SJCRH30 (cell line): ENCODE measurements around the gene RPL41. TPM values are rescaled to one million over a fixed set of nuclear protein-coding genes. Genes with fewer than 3 reads are reported as not detected.
"Not testable (repeated sequence)": the region's sequence is repeated elsewhere in the genome, so short reads cannot be mapped to it uniquely, and the experiment has no call there.

Experiments
- DNase-seq, 2 experiments: peaks; one replicate each; pipeline ENCODE4 v3.0.0-alpha.2; 2015 to 2020
- H3K27ac ChIP-seq: fragments of 250-450 bp; sonication (Bioruptor Pico); 2 replicates; pipeline ENCODE4 v1.5.1; 2020; ENCODE audit warnings: mild to moderate bottlenecking, moderate library complexity
- H3K27me3 ChIP-seq: fragments of 250-450 bp; sonication (Bioruptor Pico); 2 replicates; pipeline ENCODE4 v1.5.1; 2020; ENCODE audit warnings: mild to moderate bottlenecking, moderate library complexity
- H3K36me3 ChIP-seq: fragments of 250-450 bp; sonication (Bioruptor Pico); 2 replicates; pipeline ENCODE4 v1.5.1; 2020; ENCODE audit warnings: mild to moderate bottlenecking, moderate library complexity
- H3K4me1 ChIP-seq: fragments of 250-450 bp; sonication (Bioruptor Pico); 2 replicates; pipeline ENCODE4 v1.5.1; 2020; ENCODE audit warnings: mild to moderate bottlenecking, moderate library complexity
- H3K4me3 ChIP-seq: fragments of 250-450 bp; sonication (Bioruptor Pico); 2 replicates; pipeline ENCODE4 v1.5.1; 2020; ENCODE audit warnings: mild to moderate bottlenecking, moderate library complexity
- H3K9me3 ChIP-seq: fragments of 250-450 bp; sonication (Bioruptor Pico); replicated peaks from 2 replicates; pipeline ENCODE4 v1.5.1; 2020; ENCODE audit warnings: mild to moderate bottlenecking, moderate library complexity
- total RNA-seq: library from RNA; depleted of rRNA; stranded (reverse); fragments of >200 nt; shearing (Covaris generic); gene quantifications from 2 replicates; pipeline ENCODE4 v1.2.3, GENCODE V29; 2014; rRNA removed

Gene RPL41
- 5,544 and 5,661 TPM in 2 replicates for total RNA-seq

DNA sequence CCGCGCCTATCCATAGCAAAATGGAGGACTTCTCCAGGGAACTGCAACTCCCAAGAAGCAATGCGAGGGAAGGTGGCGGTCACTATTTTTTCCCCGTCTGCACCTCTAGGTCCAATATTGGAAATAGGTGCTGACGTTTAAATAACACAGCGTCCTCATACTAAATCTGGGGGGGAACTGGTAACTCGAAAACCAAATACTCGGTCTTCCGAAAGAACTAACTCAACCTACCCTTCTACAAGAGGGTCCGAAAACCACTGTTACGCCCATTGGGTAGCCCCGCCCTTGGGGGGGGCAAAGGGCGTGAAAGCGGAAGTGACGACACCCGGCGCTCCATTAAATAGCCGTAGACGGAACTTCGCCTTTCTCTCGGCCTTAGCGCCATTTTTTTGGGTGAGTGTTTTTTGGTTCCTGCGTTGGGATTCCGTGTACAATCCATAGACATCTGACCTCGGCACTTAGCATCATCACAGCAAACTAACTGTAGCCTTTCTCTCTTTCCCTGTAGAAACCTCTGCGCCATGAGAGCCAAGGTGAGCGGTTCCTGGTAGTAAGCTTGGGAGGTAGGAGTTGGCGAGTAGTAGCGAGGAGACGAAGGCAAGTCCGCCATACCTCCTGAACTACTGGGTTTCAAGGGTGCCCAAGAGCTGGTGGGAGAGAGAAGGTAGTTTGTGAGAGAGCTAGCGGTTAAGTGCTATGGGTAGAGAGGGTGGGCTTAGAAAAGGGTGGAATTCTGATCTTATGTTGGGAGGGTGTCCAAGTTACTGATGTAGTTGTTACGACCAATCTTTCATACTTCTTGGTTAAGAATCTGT is at the start of gene RPL41:
RPL41 (plus strand) TSS at position 367 of the 815 bp plus-strand sequence.
- Histone ChIP-seq H3K4me3 (peak within 1 kb of the TSS; percentile 73), H3K36me3 (peaks cover 32% of the 10 kb centered on the region), H3K27me3 (no peaks in the 10 kb centered on the region; the same call in 1 of the 2 replicates), H3K9me3 (no peaks in the 10 kb centered on the region), H3K27ac (peak within 1 kb of the TSS; percentile 93), H3K4me1 (peaks cover 21% of the 10 kb centered on the region)
- peak; percentile 92 to 97 for DNase-seq

DNA sequence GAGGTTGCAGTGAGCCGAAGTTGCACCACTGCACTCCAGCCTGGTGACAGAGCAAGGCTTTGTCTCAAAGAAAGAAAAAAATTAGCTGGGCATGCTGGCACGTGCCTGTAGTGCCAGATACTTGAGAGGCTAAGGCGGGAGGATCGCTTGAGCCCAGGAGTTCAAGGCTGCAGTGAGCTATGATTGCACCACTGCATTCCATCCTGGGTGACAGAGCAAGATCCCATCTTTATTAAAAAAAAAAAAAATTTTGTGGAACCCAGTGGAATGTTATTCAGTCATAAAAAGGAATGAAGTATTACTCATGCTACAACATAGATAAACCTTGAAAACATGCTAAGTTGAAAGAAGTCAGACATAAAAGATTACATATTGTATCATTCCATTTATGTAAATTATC is 44.8 kb upstream of the RPL41 start:
- Histone ChIP-seq H3K4me3 (no peak overlapping the region), H3K36me3 (no peaks in the 10 kb centered on the region), H3K9me3 (no peaks in the 10 kb centered on the region), H3K4me1 (no peaks in the 10 kb centered on the region), H3K27me3 (no peaks in the 10 kb centered on the region), H3K27ac (no peak overlapping the region)
- DNase-seq, result no peak

- no peak overlapping the region for H3K27ac ChIP-seq
- DNase-seq, result no peak
- no peaks in the 10 kb centered on the region for H3K9me3 ChIP-seq
- H3K4me3 ChIP-seq, result no peak overlapping the region
- no peaks in the 10 kb centered on the region for H3K27me3 ChIP-seq
- H3K36me3 ChIP-seq, result no peaks in the 10 kb centered on the region
- H3K4me1 ChIP-seq, result no peaks in the 10 kb centered on the region
Observed at GRCh38 chr12:56074396-56074795, 42.0 kb upstream of the RPL41 start.

GRCh38 chr12:56077966-56078365 is 38.5 kb upstream of the RPL41 start:
- H3K36me3 ChIP-seq, result not testable (repeated sequence)

DNA sequence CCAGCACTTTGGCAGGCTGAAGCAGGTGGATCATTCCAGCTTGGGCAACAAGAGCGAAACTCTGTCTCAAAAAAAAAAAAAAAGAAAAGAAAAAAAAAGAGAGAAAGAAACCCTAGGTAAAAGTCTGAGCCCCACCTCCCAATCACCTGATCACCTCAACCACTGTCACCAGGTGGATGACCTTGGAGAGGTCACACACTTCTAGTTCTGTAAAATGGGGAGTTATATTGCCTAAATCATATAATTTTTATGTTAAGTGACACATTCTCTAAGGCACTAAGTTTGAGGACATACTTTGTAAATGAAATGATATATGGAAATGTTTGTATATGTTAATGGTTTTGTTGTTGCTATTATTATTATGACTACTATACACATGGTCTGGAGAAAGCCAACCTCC is 38.0 kb upstream of the RPL41 start:
- DNase-seq, result no peak
- H3K4me3 ChIP-seq, result peak overlapping the region; percentile 86
- H3K27ac ChIP-seq, result peak overlapping the region; percentile 97
- peaks cover 25% of the 10 kb centered on the region for H3K4me1 ChIP-seq
- no peaks in the 10 kb centered on the region for H3K9me3 ChIP-seq
- no peaks in the 10 kb centered on the region for H3K36me3 ChIP-seq
- no peaks in the 10 kb centered on the region for H3K27me3 ChIP-seq

More at GRCh38 chr12:56077966-56078365, 38.5 kb upstream of the RPL41 start:
- H3K9me3 ChIP-seq, DNase-seq, H3K4me3 ChIP-seq, H3K27me3 ChIP-seq, H3K27ac ChIP-seq: not testable (repeated sequence)
- H3K4me1 ChIP-seq, result peaks cover 22% of the 10 kb centered on the region

DNA sequence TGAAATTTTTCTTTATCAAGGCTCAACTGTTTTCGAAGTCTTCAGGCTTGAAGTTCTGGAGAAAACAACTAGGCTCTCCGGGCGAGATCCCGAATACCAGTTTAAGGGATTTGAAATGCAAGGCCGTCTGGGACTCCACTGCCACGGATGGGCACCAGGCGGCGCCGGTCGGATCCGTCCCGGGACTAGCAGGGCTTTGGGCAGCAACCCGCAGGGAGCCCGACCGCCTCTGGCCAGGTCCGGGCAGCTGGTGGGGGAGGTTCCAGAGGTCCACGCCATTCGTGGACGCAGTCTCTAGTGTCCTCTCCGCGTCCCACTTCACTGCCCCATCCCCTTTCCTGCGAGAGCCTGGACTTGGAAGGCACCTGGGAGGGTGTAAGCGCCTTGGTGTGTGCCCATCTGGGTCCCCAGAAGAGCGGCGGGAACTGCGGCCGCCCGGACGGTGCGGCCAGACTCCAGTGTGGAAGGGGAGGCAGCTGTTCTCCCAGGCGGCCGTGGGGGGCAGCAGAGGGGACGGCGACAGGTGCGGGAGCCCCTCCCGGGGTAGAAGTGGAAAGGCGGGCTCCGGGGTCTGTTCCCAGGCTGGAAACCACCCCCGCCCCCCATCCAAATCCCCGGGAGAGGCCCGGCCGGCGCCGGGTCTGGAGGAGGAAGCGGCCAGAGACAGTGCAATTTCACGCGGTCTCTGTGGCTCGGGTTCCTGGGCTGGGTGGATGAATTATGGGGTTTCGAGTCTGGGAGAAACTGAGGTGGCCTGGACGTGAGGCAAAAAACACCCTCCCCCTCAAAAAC is 37.3 kb upstream of the RPL41 start:
- DNase-seq, result peak; percentile 95 to 97
- H3K4me1 ChIP-seq, result peaks cover 25% of the 10 kb centered on the region
- H3K27ac ChIP-seq, result peak overlapping the region; percentile 97
- H3K27me3 ChIP-seq, result no peaks in the 10 kb centered on the region
- no peaks in the 10 kb centered on the region for H3K36me3 ChIP-seq
- no peaks in the 10 kb centered on the region for H3K9me3 ChIP-seq
- peak overlapping the region; percentile 86 for H3K4me3 ChIP-seq

- H3K4me3 ChIP-seq, result peak within 1 kb of the TSS; percentile 86
- H3K4me1 ChIP-seq, result peaks cover 25% of the 10 kb centered on the region
- peaks cover 3% of the 10 kb centered on the region; the same call in 1 of the 2 replicates for H3K36me3 ChIP-seq
- H3K9me3 ChIP-seq, result no peaks in the 10 kb centered on the region
- peak; percentile 87 to 90 for DNase-seq
- peak within 1 kb of the TSS; percentile 97 for H3K27ac ChIP-seq
- no peaks in the 10 kb centered on the region for H3K27me3 ChIP-seq
Observed at GRCh38 chr12:56079723-56080555, 36.5 kb upstream of the RPL41 start, which contains the start of gene ERBB3. ERBB3 (plus strand) TSS chr12:56080165; CDS start chr12:56080301, 136 bp downstream.

DNA sequence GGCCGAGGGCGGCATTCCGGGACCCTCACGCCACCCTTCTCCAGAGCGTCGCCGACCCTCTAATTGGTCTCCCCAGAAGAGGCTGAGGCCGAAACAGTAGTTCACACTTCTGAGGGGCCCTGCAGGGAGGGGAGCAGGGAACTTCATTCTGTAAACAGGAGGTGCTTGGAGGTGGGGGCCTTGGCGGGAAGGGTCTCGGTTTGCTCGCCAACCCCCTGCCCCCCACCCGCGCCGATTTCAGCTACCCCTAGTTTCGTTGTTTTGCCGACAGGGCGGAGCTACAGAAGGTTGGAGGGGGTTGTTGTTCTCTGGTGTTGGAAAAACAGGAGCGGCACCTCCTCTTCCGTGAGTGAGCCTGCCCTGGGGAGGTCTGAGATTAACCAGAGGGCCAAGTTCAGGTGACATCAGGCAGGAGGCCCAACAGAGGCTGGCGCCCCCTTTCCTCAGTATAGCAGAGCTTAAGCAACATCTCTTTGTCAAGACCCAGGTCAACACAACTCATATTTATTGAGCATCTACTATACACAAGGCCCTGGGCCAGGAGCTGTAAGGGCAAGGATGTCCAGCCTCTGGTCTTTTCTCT is 35.8 kb upstream of the RPL41 start:
- Histone ChIP-seq H3K36me3 (peaks cover 6% of the 10 kb centered on the region; the same call in 1 of the 2 replicates), H3K27me3 (no peaks in the 10 kb centered on the region), H3K27ac (peak overlapping the region; percentile 97), H3K9me3 (no peaks in the 10 kb centered on the region), H3K4me1 (peaks cover 25% of the 10 kb centered on the region), H3K4me3 (peak overlapping the region; percentile 86)
- DNase-seq, result peak; percentile 27 to 34

DNA sequence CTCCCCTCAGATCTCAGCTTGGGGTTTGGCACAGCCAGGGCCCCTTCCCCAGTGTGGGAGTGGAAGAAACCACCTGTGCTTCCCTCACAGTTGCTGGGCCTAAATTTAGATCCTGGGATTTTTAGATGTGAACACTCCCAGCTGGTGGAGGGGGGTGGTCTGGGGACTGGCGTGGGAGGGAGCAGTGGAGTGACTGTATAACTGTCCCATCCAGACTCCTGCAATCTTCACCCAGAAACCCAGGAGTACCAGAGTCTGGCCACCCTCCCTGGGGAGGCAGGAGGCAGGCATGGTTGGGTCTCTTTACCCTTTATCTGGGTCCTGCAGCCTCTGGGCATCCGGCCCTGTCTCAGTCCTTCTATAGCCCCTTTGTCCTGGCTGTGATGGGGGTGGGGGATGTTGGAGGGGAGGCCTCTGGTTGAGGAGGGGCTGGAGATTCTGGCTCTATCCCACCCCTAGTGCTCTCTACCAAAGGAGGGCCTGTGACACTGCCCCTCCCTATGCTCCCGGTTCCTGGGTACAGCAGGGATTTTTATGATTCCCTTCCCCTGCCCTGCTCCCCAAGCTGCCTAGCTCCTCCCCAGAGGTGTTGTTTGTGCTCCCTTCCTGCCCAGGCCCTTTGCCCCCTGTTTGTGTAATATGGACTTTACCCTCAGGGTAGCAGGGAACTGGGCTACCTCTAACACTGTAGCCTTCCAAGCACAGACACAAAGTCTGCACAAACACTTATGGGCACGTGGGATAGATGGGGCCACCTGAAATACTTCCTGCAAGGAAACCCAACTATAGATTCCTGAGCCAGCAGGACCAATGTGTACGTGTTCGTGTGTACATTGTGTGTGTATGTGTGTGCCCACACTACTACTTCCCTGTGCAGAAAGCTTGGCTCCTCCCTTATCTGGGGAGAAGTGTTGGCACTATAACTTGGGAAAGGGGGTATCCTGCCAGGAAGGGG is 34.8 kb upstream of the RPL41 start:
- Histone ChIP-seq H3K27ac (peak overlapping the region; percentile 18; the same call in 1 of the 2 replicates), H3K9me3 (no peaks in the 10 kb centered on the region), H3K4me3 (peak overlapping the region; percentile 86), H3K27me3 (no peaks in the 10 kb centered on the region), H3K36me3 (peaks cover 6% of the 10 kb centered on the region; the same call in 1 of the 2 replicates), H3K4me1 (peaks cover 25% of the 10 kb centered on the region)
- DNase-seq, result peak; percentile 49 to 64

GRCh38 chr12:56082382-56082781 is 34.1 kb upstream of the RPL41 start:
- Histone ChIP-seq H3K27me3 (no peaks in the 10 kb centered on the region), H3K9me3 (no peaks in the 10 kb centered on the region), H3K36me3 (peaks cover 6% of the 10 kb centered on the region; the same call in 1 of the 2 replicates), H3K4me3 (no peak overlapping the region), H3K4me1 (peaks cover 25% of the 10 kb centered on the region), H3K27ac (no peak overlapping the region; the same call in 1 of the 2 replicates)
- DNase-seq, result peak; percentile 52 to 68

GRCh38 chr12:56082967-56083366 is 33.5 kb upstream of the RPL41 start:
- H3K27ac ChIP-seq, result no peak overlapping the region
- H3K36me3 ChIP-seq, result peaks cover 6% of the 10 kb centered on the region; the same call in 1 of the 2 replicates
- H3K4me3 ChIP-seq, result no peak overlapping the region
- H3K4me1 ChIP-seq, result peaks cover 25% of the 10 kb centered on the region
- no peaks in the 10 kb centered on the region for H3K27me3 ChIP-seq
- H3K9me3 ChIP-seq, result no peaks in the 10 kb centered on the region
- DNase-seq, result peak; percentile 11 to 27

GRCh38 chr12:56084958-56085543 is 31.4 kb upstream of the RPL41 start:
- Histone ChIP-seq H3K4me1 (peaks cover 25% of the 10 kb centered on the region), H3K4me3 (no peak overlapping the region), H3K36me3 (peaks cover 18% of the 10 kb centered on the region; the same call in 1 of the 2 replicates), H3K27ac (no peak overlapping the region), H3K9me3 (no peaks in the 10 kb centered on the region), H3K27me3 (no peaks in the 10 kb centered on the region)
- peak; percentile 25 to 39 for DNase-seq

GRCh38 chr12:56086096-56086495 is 30.3 kb upstream of the RPL41 start:
- H3K27me3 ChIP-seq, result no peaks in the 10 kb centered on the region
- H3K36me3 ChIP-seq, result peaks cover 23% of the 10 kb centered on the region; the same call in 1 of the 2 replicates
- H3K9me3 ChIP-seq, result no peaks in the 10 kb centered on the region
- H3K27ac ChIP-seq, result no peak overlapping the region
- DNase-seq, result no peak
- H3K4me1 ChIP-seq, result peaks cover 22% of the 10 kb centered on the region
- no peak overlapping the region for H3K4me3 ChIP-seq
